ENCODE data around the gene COPS8.
A peak's percentile ranks its signal among the peaks of the same experiment; 100 is the strongest.

Gene COPS8

GRCh38 chr2:237128026-237128703 lies 42.5 kb downstream of the COPS8 start:
- H3K4me3 ChIP-seq, result no peak overlapping the region
- H3K27ac ChIP-seq, result peak overlapping the region in 20 of 21 experiments; percentile 35 to 96 (median 82)

- Histone ChIP-seq H3K27ac (peak overlapping the region in 9 of 21 experiments; percentile 50 to 96 (median 83)), H3K4me3 (no peak overlapping the region)
These were observed 43.3 kb downstream of the COPS8 start for GRCh38 chr2:237128845-237129592.

DNA sequence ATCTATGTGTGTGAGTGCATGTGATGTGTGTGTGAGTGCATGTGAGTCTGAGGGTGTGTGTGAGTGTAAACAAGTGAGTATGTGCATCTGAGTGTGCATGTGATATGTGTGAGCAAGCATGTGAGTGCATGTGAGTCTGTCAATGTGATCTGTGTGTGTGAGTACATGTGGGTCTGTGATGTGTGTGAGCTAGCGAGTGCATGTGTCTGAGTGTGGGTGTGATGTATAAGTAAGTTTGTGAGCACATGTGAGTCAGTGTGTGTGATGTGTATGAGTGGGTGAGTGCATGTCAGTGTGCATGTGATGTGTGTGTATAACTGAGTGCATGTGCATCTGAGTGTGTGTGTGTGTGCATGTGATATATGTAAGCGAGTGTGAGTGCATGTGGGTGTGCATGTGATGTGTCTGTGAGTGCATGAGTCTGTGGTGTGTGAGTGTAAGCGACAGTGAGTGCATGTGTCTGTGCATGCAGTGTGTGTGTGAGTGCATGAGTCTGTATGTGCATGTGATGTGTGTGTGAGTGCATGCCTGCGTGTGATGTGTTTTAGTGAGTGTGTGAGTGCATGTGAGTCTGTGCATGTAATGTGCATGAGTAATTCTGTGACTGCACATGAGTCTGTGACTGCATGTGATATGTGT lies 44.1 kb downstream of the COPS8 start:
- Histone ChIP-seq H3K4me3 (no peak overlapping the region), H3K27ac (peak overlapping the region in 2 of 21 experiments; percentile 72 to 82)

DNA sequence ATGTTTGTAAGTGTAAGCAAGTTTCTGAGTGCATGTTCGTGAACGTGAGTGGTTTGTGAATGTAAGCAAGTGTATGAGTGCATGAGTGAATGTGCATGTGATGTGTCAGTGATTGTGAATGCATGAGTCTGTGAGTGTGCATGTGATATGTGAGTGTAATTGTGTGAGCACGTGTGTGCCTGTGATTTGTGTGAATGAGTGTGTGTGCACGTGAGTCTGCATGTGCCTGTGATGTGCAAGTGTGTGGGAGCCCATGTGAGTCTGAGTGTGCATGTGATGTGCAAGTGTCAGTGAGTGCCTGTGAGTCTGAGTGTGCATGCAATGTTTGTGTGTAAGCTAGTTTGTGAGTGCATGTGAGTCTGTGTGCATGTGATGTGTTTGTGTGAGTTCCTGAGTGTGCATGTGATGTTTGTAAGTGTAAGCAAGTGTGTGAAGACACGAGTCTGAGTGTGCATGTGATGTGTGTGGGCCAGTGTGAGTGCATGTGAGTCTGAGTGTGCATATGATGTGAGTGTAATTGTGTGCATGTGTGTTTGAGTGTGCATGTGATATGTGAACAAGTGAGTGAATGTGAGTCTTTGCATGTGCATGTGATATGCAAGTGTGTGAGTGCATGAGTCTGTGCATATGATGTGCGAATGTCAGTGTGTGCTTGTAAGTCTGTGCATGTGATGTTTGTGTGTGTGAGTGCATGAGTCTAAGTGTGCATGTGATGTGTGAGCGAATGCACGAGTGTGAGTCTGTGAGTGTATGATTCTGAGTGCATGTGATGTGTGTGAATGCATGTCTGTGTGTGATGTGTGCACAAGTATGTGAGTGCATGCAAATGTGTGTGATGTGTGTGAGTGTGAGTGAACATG lies 45.1 kb downstream of the COPS8 start:
- no peak overlapping the region for H3K27ac ChIP-seq
- no peak overlapping the region for H3K4me3 ChIP-seq

GRCh38 chr2:237131749-237132533 lies 46.3 kb downstream of the COPS8 start:
- Histone ChIP-seq H3K4me3 (no peak overlapping the region), H3K27ac (peak overlapping the region in 7 of 21 experiments; percentile 9 to 48 (median 15))

DNA sequence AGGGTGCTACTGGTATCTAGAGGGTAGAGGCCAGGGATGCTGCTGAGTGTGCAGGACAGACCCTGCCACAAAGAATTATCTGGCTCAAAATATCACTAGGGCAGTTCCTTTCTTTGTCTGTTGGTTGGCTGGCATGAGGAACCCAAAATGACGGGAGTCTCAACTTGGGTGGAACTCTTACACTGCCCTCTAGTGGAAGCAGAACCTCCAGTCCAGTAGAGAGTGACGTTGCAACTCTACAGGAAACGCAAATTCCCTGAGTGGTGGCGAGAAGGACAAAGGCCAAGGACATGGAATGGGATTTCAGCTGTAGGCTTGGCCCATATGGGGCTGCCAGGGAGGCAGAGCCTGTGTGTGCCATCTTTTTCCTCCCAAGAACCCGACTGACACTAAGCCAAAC lies 47.1 kb downstream of the COPS8 start:
- H3K27ac ChIP-seq, result peak overlapping the region in 2 of 21 experiments; percentile 15 to 48
- no peak overlapping the region for H3K4me3 ChIP-seq

DNA sequence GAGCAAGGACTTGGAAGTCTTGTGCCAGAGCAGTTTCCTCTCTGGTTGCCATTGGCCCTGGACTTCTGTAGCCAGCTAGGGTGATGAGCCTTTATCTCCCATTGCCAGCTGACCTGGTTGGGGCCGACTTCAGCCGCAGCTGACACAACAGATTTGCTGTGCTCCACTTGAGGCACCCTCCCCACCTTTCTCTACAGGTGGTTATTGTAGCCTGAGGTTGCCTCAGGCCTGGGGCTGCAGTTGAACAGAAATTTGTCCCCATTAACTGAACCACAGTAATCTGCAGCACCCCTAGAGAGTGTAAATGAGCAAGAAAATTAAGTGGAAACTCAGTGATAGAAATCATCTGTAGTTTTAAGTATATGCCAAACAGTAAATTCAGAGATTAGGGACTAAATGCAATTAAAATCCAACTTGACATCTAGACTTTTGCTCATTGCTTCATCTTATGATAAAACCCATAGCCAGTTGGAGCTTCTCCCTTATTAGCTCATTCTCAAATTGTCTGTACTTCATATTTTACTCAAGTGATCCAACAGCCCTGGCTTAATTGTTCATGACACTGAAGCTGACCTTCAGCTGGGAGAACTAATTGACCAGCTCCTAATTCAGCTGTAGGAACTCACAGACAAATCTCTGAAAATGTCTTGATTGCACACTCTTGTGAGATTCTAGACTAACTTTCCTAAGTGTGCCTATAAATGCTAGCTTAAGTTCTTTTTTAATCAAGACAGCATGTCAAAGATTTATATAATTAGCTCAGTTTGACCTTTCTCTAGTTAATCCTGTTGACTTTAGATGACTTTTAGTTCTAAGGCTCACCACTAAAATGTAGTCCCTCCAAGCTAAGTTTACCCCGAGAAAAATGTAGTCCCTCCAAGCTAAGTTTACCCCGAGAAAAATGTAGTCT lies 48.9 kb downstream of the COPS8 start:
- no peak overlapping the region for H3K4me3 ChIP-seq
- peak overlapping the region in 10 of 21 experiments; percentile 4 to 65 (median 18) for H3K27ac ChIP-seq

GRCh38 chr2:237136824-237137223 lies 51.1 kb downstream of the COPS8 start:
- no peak overlapping the region for H3K27ac ChIP-seq
- no peak overlapping the region for H3K4me3 ChIP-seq

DNA sequence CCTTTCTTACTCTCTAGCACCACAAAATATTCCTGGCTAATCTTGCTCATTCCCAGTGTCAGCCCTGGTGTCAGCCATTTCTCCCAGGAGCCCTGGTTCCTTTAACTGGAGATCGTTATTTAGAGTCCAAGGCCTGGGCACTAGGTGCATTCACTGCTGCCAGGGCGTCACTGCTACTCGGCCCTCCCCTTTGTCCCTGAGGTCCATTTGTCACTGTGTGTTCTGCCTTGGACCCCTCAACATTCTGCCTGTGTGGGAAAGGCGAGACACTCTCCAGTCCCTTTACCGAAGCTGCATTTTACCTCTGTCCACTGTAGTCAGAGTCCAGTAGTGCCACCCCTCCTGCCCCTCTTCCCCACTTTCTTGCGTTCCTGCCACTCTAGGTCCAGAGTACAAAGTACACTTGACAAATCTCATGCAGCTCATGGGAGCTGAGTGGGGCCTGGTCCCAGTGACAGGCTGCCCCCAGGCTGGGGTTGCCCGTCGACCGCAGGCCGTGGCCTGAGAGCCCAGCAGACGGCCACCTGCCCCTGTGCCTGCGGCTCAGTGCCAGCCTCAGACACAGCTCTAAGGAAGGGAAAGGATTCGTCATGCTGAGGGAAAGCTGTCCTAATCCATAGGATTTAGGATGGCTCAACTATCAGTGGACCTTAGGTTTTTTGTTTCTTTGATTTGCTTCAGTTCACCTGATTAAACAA lies 52.1 kb downstream of the COPS8 start:
- Histone ChIP-seq H3K4me3 (no peak overlapping the region), H3K27ac (no peak overlapping the region)

DNA sequence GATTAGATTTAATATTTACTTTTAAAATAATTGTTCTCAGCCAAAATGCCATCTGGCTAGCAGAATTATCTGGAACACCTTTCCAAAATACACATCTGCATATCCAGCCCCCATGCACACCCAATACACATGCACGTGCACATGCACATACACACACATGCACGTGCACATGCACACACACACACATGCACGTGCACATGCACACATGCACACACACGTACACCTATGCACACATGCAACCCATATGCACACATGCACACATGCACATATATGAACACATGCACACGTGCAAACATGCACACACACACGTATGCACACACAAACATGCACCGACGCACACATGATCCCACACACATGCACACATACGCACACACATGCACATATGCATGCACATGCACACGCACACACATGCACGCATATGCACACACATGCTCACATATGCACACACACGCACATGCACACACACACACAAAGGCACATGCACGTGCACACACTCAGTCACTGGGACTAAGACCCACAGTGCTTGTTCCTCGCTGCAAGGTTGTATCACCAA lies 53.5 kb downstream of the COPS8 start:
- Histone ChIP-seq H3K27ac (no peak overlapping the region), H3K4me3 (no peak overlapping the region)

- peak overlapping the region in 7 of 21 experiments; percentile 4 to 78 (median 62) for H3K27ac ChIP-seq
These were observed 55.1 kb downstream of the COPS8 start for GRCh38 chr2:237140689-237141285.

DNA sequence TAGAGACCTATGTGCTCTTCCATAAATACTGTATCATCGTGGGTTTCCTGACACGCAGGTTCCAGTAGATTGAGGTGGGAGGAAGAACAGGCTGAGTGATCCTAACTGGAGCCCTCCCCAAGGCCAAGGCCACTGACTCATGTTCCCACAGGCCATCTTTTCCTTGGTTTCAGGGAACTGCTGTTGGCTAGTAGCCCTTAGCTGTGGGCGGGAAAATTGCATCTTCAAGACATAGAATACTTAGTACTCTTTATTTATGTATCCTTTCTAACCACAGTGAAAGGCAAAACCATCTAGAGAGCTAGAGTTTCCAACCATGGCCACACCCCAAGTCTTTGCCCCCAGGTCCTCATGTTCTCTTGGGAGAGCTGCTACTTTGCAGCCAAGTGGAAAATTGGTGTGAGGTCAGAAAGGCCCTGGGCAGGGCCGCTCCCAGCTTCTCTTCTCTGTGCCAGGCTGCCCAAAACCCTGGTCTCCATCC lies 55.9 kb downstream of the COPS8 start:
- Histone ChIP-seq H3K27ac (peak overlapping the region in 6 of 21 experiments; percentile 61 to 78 (median 70)), H3K4me3 (no peak overlapping the region)

More at GRCh38 chr2:237140689-237141285, 55.1 kb downstream of the COPS8 start:
- no peak overlapping the region for H3K4me3 ChIP-seq

GRCh38 chr2:237143118-237143517 lies 57.4 kb downstream of the COPS8 start:
- peak overlapping the region in 13 of 21 experiments; percentile 8 to 78 (median 60) for H3K27ac ChIP-seq
- no peak overlapping the region for H3K4me3 ChIP-seq

GRCh38 chr2:237143676-237144440 lies 58.2 kb downstream of the COPS8 start:
- Histone ChIP-seq H3K4me3 (no peak overlapping the region), H3K27ac (peak overlapping the region in 14 of 21 experiments; percentile 6 to 81 (median 60))

- Histone ChIP-seq H3K27ac (peak overlapping the region in 7 of 21 experiments; percentile 4 to 81 (median 66)), H3K4me3 (no peak overlapping the region)
These were observed 58.8 kb downstream of the COPS8 start for GRCh38 chr2:237144516-237144915.

GRCh38 chr2:237147317-237147716 lies 61.6 kb downstream of the COPS8 start:
- no peak overlapping the region for H3K4me3 ChIP-seq

More at GRCh38 chr2:237147317-237147716, 61.6 kb downstream of the COPS8 start:
- no peak overlapping the region for H3K27ac ChIP-seq

Data from skin epidermis (tissue), 12 donors.